Mucosa of stomach (tissue), 1 donor: ENCODE data around the gene DEPP1.

Experiments used
- H3K27me3 ChIP-seq: one replicate; pipeline ENCODE4 v1.7.0; 2013; ENCODE audit warnings: mild to moderate bottlenecking, low read length; ENCODE audit not compliant: control insufficient read depth, insufficient read depth
- H3K36me3 ChIP-seq: one replicate; pipeline ENCODE4 v1.7.0; 2013; ENCODE audit warnings: low read length; ENCODE audit not compliant: control insufficient read depth, insufficient read depth
- H3K4me1 ChIP-seq: one replicate; pipeline ENCODE4 v1.7.0; 2013; ENCODE audit warnings: mild to moderate bottlenecking, low read length; ENCODE audit not compliant: control insufficient read depth, insufficient read depth
- H3K4me3 ChIP-seq: one replicate; pipeline ENCODE4 v1.7.0; 2013; ENCODE audit warnings: low read length
- H3K9ac ChIP-seq: one replicate; pipeline ENCODE4 v1.7.0; 2013; ENCODE audit warnings: mild to moderate bottlenecking, low read length, moderate library complexity
- H3K9me3 ChIP-seq: one replicate; pipeline ENCODE4 v1.7.0; 2013; ENCODE audit warnings: mild to moderate bottlenecking, low read length, moderate library complexity; ENCODE audit not compliant: control insufficient read depth
- donor health status: Pancreatic carcinoma.

DEPP1 gene

GRCh38 chr10:44934416-44935200 is 44.0 kb downstream of the DEPP1 start:
- H3K9ac ChIP-seq, result no peak overlapping the region
- H3K27me3 ChIP-seq, result no peaks in the 10 kb centered on the region
- no peak overlapping the region for H3K4me3 ChIP-seq
- no peaks in the 10 kb centered on the region for H3K36me3 ChIP-seq
- H3K9me3 ChIP-seq, result no peaks in the 10 kb centered on the region
- H3K4me1 ChIP-seq, result peaks cover 13% of the 10 kb centered on the region

- Histone ChIP-seq H3K9ac (no peak overlapping the region), H3K27me3 (no peaks in the 10 kb centered on the region), H3K9me3 (no peaks in the 10 kb centered on the region), H3K4me1 (peaks cover 13% of the 10 kb centered on the region), H3K36me3 (no peaks in the 10 kb centered on the region), H3K4me3 (no peak overlapping the region)
Measured at GRCh38 chr10:44933451-44934321, 44.9 kb downstream of the DEPP1 start.

GRCh38 chr10:44932517-44933450 is 45.8 kb downstream of the DEPP1 start:
- Histone ChIP-seq H3K9ac (no peak overlapping the region), H3K9me3 (no peaks in the 10 kb centered on the region), H3K27me3 (no peaks in the 10 kb centered on the region), H3K4me1 (peaks cover 13% of the 10 kb centered on the region), H3K36me3 (no peaks in the 10 kb centered on the region), H3K4me3 (no peak overlapping the region)

- no peaks in the 10 kb centered on the region for H3K27me3 ChIP-seq
- no peaks in the 10 kb centered on the region for H3K36me3 ChIP-seq
- H3K4me3 ChIP-seq, result no peak overlapping the region
- no peaks in the 10 kb centered on the region for H3K9me3 ChIP-seq
- H3K4me1 ChIP-seq, result peaks cover 13% of the 10 kb centered on the region
- H3K9ac ChIP-seq, result no peak overlapping the region
Measured at GRCh38 chr10:44931621-44932516, 46.7 kb downstream of the DEPP1 start.

- Histone ChIP-seq H3K36me3 (no peaks in the 10 kb centered on the region), H3K9ac (no peak overlapping the region), H3K9me3 (no peaks in the 10 kb centered on the region), H3K4me3 (no peak overlapping the region), H3K4me1 (peaks cover 13% of the 10 kb centered on the region), H3K27me3 (no peaks in the 10 kb centered on the region)
Measured at GRCh38 chr10:44930904-44931620, 47.5 kb downstream of the DEPP1 start.

GRCh38 chr10:44929356-44930255 is 49.0 kb downstream of the DEPP1 start:
- Histone ChIP-seq H3K4me3 (no peak overlapping the region), H3K4me1 (peaks cover 7% of the 10 kb centered on the region), H3K27me3 (no peaks in the 10 kb centered on the region), H3K36me3 (no peaks in the 10 kb centered on the region), H3K9ac (no peak overlapping the region), H3K9me3 (no peaks in the 10 kb centered on the region)

GRCh38 chr10:44928462-44928861 is 50.1 kb downstream of the DEPP1 start:
- peaks cover 7% of the 10 kb centered on the region for H3K4me1 ChIP-seq
- H3K36me3 ChIP-seq, result no peaks in the 10 kb centered on the region
- H3K9ac ChIP-seq, result no peak overlapping the region
- H3K9me3 ChIP-seq, result no peaks in the 10 kb centered on the region
- no peaks in the 10 kb centered on the region for H3K27me3 ChIP-seq
- no peak overlapping the region for H3K4me3 ChIP-seq

- H3K27me3 ChIP-seq, result no peaks in the 10 kb centered on the region
- H3K4me1 ChIP-seq, result no peaks in the 10 kb centered on the region
- H3K9me3 ChIP-seq, result no peaks in the 10 kb centered on the region
- no peak overlapping the region for H3K4me3 ChIP-seq
- H3K36me3 ChIP-seq, result no peaks in the 10 kb centered on the region
- H3K9ac ChIP-seq, result no peak overlapping the region
Measured at GRCh38 chr10:44927352-44927751, 51.3 kb downstream of the DEPP1 start.

- H3K36me3 ChIP-seq, result no peaks in the 10 kb centered on the region
- H3K27me3 ChIP-seq, result no peaks in the 10 kb centered on the region
Measured at GRCh38 chr10:44926751-44927351, 51.8 kb downstream of the DEPP1 start.

More at GRCh38 chr10:44926751-44927351, 51.8 kb downstream of the DEPP1 start:
- H3K4me1 ChIP-seq, result no peaks in the 10 kb centered on the region
- H3K9ac ChIP-seq, result no peak overlapping the region
- H3K4me3 ChIP-seq, result no peak overlapping the region
- no peaks in the 10 kb centered on the region for H3K9me3 ChIP-seq
